Mesenchymal stem cell (in vitro differentiated cells and primary cell): ENCODE measurements around the gene NPAS3.
A peak's percentile ranks its signal among the peaks of the same experiment; 100 is the strongest.

Experiments used
- DNase-seq: peaks from one replicate; pipeline ENCODE4 v3.0.0-alpha.2; 2013
- H2AFZ ChIP-seq: one replicate; pipeline ENCODE4 v1.6.1; 2013; ENCODE audit warnings: low read depth, mild to moderate bottlenecking, control low read depth, inconsistent platforms, low read length, moderate library complexity
- H2AK5ac ChIP-seq: 2 replicates; pipeline ENCODE4 v1.6.1; 2013; ENCODE audit warnings: low read length, moderate library complexity, mild to moderate bottlenecking, inconsistent platforms; ENCODE audit not compliant: severe bottlenecking
- H2BK120ac ChIP-seq: one replicate; pipeline ENCODE4 v1.6.1; 2013; ENCODE audit warnings: low read depth, mild to moderate bottlenecking, inconsistent platforms, low read length, moderate library complexity
- H2BK12ac ChIP-seq, 2 experiments: one replicate each; pipeline ENCODE4 v1.6.1; 2013; ENCODE audit warnings: inconsistent platforms in 2 of 2, low read length in 2 of 2, mild to moderate bottlenecking in 2 of 2, moderate library complexity in 2 of 2, control low read depth in 1 of 2
- H2BK15ac ChIP-seq: one replicate; pipeline ENCODE4 v1.6.1; 2013; ENCODE audit warnings: mild to moderate bottlenecking, low read depth, inconsistent platforms; ENCODE audit not compliant: poor library complexity, severe bottlenecking
- H2BK5ac ChIP-seq: 2 replicates; pipeline ENCODE4 v1.6.1; 2013; ENCODE audit warnings: low read depth, mild to moderate bottlenecking, low read length, control low read depth, inconsistent platforms; ENCODE audit not compliant: poor library complexity, severe bottlenecking
- H3K14ac ChIP-seq, 2 experiments: one replicate each; pipeline ENCODE4 v1.6.1; 2013; ENCODE audit warnings: inconsistent platforms in 2 of 2, low read length in 2 of 2, control low read depth in 1 of 2, mild to moderate bottlenecking in 1 of 2, moderate library complexity in 1 of 2
- H3K18ac ChIP-seq, 2 experiments: one replicate each; pipeline ENCODE4 v1.6.1; 2013; ENCODE audit warnings: inconsistent platforms in 2 of 2, low read length in 2 of 2, control low read depth in 1 of 2, low read depth in 1 of 2, mild to moderate bottlenecking in 1 of 2
- H3K23ac ChIP-seq, 2 experiments: one replicate each; pipeline ENCODE4 v1.6.1; 2013; ENCODE audit warnings: inconsistent platforms in 2 of 2, low read length in 2 of 2, mild to moderate bottlenecking in 2 of 2, moderate library complexity in 2 of 2, control low read depth in 1 of 2
- H3K27ac ChIP-seq: 2 replicates; pipeline ENCODE4 v1.5.1; 2013; ENCODE audit warnings: mild to moderate bottlenecking, moderate library complexity, low read length, control low read depth, inconsistent platforms; ENCODE audit not compliant: poor library complexity, severe bottlenecking
- H3K27me3 ChIP-seq, 2 experiments: 2 replicates each; pipeline versions ENCODE4 v1.6.1 to v1.7.0; 2013; ENCODE audit warnings: low read length in 2 of 2, mild to moderate bottlenecking in 2 of 2, moderate library complexity in 2 of 2, control low read depth in 1 of 2, inconsistent platforms in 1 of 2; ENCODE audit not compliant: control insufficient read depth in 1 of 2, insufficient read depth in 1 of 2
- H3K36me3 ChIP-seq, 2 experiments: 2 replicates each; pipeline versions ENCODE4 v1.6.1 to v1.7.0; 2013; ENCODE audit warnings: low read length in 2 of 2, control low read depth in 1 of 2, inconsistent platforms in 1 of 2, low read depth in 1 of 2, mild to moderate bottlenecking in 1 of 2; ENCODE audit not compliant: insufficient read depth in 2 of 2, control insufficient read depth in 1 of 2
- H3K4ac ChIP-seq, 2 experiments: one replicate each; pipeline ENCODE4 v1.6.1; 2013; ENCODE audit warnings: inconsistent platforms in 2 of 2, low read length in 2 of 2, mild to moderate bottlenecking in 2 of 2, moderate library complexity in 2 of 2, control low read depth in 1 of 2, low read depth in 1 of 2
- H3K4me1 ChIP-seq: 2 replicates; pipeline ENCODE4 v1.6.1; 2013; ENCODE audit warnings: low read depth, low read length, control low read depth; ENCODE audit not compliant: control insufficient read depth, insufficient read depth
- H3K4me2 ChIP-seq: 2 replicates; pipeline ENCODE4 v1.6.1; 2013; ENCODE audit warnings: low read length, mild to moderate bottlenecking, inconsistent platforms; ENCODE audit not compliant: poor library complexity, severe bottlenecking
- H3K4me3 ChIP-seq, 2 experiments: 2 replicates each; pipeline versions ENCODE4 v1.5.1 to v1.7.0; 2013; ENCODE audit warnings: low read length in 2 of 2, mild to moderate bottlenecking in 2 of 2, control low read depth in 1 of 2, low read depth in 1 of 2; ENCODE audit not compliant: insufficient read depth in 1 of 2
- H3K79me1 ChIP-seq: replicated peaks from 2 replicates; pipeline ENCODE4 v1.6.1; 2013; ENCODE audit warnings: mild to moderate bottlenecking, control low read depth, low read length, inconsistent platforms; ENCODE audit not compliant: poor library complexity, severe bottlenecking
- H3K9ac ChIP-seq: 2 replicates; pipeline ENCODE4 v1.7.0; 2013; ENCODE audit warnings: mild to moderate bottlenecking, low read length, moderate library complexity
- H3K9me3 ChIP-seq: 2 replicates; pipeline ENCODE4 v1.7.0; 2013; ENCODE audit warnings: mild to moderate bottlenecking, low read length; ENCODE audit not compliant: control insufficient read depth
- H4K8ac ChIP-seq: one replicate; pipeline ENCODE4 v1.6.1; 2013; ENCODE audit warnings: inconsistent platforms, mild to moderate bottlenecking, low read length, moderate library complexity
- H4K91ac ChIP-seq: one replicate; pipeline ENCODE4 v1.6.1; 2013; ENCODE audit warnings: mild to moderate bottlenecking, low read length, inconsistent platforms
- WGBS: methylation state at CpG from one replicate; pipeline ENCODE4 v1.1.7; 2013; ENCODE audit warnings: mixed read lengths; 5-methylcytosine and 5-hydroxymethylcytosine counted together

The NPAS3 gene

DNA sequence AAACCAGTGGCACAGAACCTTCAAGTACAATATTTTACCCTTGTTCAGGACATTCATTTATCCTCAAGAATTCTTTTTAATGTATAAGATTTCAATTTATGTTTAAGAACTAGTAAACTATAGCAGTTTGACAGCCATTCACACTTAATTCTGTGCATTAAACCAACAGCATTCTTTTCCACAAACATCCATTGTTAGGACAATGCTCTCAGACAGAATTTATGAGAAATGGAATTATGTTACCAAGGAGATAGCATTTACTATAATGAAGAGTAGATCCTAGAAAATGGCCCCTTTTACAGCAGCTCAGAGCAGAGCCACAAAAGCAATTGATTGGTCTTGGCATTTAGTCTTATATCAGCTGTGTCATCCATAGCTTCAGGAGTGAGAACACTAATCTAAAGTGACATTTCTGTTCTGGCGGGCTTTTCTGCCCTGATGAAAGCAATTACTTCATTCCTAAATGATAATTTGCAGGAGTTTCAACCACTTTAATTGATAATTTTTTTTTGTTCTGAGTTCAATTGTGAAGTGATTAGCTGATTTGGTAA, 268.9 kb downstream of the NPAS3 start:
- Histone ChIP-seq H3K9me3 (no peaks in the 10 kb centered on the region), H2AFZ (no peak overlapping the region), H3K14ac (no peak overlapping the region), H3K18ac (no peak overlapping the region), H3K4ac (no peak overlapping the region), H3K4me3 (no peak overlapping the region), H2BK120ac (no peak overlapping the region), H4K8ac (no peak overlapping the region), H2BK5ac (no peak overlapping the region), H2BK15ac (no peak overlapping the region), H4K91ac (no peak overlapping the region), H3K23ac (no peak overlapping the region), H3K9ac (no peak overlapping the region), H3K27me3 (no peaks in the 10 kb centered on the region), H3K36me3 (no peaks in the 10 kb centered on the region), H3K79me1 (no peaks in the 10 kb centered on the region), H3K4me2 (no peak overlapping the region), H2BK12ac (no peak overlapping the region), H3K27ac (no peak overlapping the region), H2AK5ac (no peak overlapping the region), H3K4me1 (no peaks in the 10 kb centered on the region)
- no peak for DNase-seq
- WGBS, result no CpG with 5 or more reads among the region's 1 CpG

DNA sequence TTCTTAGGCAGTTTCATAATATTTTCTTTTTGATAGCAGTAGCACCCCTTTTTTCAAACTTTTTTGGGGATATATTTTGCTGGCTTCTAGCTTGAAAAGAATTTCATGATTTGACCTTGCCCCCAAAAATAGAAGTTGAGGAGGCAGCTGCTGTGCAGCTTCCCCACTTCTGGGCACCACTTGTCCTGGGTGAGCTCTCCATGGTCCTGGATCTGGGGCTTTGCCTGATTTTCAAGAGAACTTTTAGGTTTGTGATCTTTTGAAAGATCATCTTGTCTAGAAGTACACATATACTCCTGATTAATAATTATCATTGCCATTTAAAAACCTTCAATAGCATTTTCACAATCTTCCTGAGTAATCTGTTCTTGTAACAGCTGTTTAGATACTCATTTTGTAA, 271.6 kb downstream of the NPAS3 start:
- H3K18ac ChIP-seq, result no peak overlapping the region
- no peak overlapping the region for H2BK15ac ChIP-seq
- no peak overlapping the region for H4K8ac ChIP-seq
- no peak overlapping the region for H3K27ac ChIP-seq
- H2AFZ ChIP-seq, result no peak overlapping the region
- no peak overlapping the region for H2BK5ac ChIP-seq
- H2BK120ac ChIP-seq, result no peak overlapping the region
- H3K27me3 ChIP-seq, result no peaks in the 10 kb centered on the region
- H3K4me1 ChIP-seq, result no peaks in the 10 kb centered on the region
- H4K91ac ChIP-seq, result no peak overlapping the region
- DNase-seq, result peak; percentile 42
- no peak overlapping the region for H2AK5ac ChIP-seq
- H3K79me1 ChIP-seq, result no peaks in the 10 kb centered on the region
- H3K23ac ChIP-seq, result no peak overlapping the region
- no peak overlapping the region for H3K4ac ChIP-seq
- H3K9me3 ChIP-seq, result no peaks in the 10 kb centered on the region
- no peak overlapping the region for H3K4me2 ChIP-seq
- H3K9ac ChIP-seq, result no peak overlapping the region
- H3K4me3 ChIP-seq, result no peak overlapping the region
- no peak overlapping the region for H2BK12ac ChIP-seq
- H3K36me3 ChIP-seq, result no peaks in the 10 kb centered on the region
- no peak overlapping the region for H3K14ac ChIP-seq

DNA sequence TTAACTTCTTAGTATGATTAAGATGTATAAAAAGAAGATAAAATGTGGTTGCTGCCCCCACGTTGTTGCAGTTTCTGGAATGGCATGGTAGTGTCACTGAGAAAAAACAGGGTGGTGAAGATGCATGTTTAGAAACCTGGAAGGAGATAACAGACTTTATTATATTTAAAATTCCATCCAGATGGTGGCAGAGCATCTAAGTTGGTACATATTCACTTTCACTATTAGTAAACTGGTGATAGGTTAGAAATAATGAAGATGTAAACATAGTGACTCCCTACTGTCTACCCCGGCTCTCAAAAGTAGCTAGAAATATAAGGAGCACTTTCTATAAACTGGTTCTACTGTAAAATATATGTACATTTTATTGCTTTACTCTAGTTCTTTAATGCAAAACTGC, 279.3 kb downstream of the NPAS3 start:
- no CpG with 5 or more reads among the region's 2 CpGs for WGBS

DNA sequence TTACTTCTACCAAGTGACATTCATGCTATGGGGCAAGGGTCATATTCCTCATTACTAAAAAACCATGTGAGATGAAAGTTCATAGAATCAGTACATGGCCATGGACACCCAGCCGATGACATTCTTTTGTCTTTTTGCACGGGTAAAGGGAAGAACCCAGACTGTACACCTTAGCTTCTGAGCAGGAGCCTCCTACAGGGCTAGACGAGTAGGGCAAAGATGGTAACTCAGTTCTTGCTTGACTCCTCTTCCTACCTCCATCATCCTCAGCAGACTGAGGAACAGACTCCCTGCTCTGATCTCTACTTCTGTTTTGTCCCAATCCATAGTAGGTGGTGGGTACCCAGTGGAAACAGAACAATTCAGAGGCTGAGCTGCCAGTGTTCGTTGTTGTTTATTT, 281.3 kb downstream of the NPAS3 start:
- Histone ChIP-seq H4K91ac (peak overlapping the region; percentile 46), H3K4me2 (no peak overlapping the region), H3K4me1 (no peaks in the 10 kb centered on the region), H3K9me3 (no peaks in the 10 kb centered on the region), H4K8ac (no peak overlapping the region), H3K36me3 (no peaks in the 10 kb centered on the region), H2BK15ac (no peak overlapping the region), H3K4me3 (no peak overlapping the region), H3K18ac (no peak overlapping the region), H3K79me1 (no peaks in the 10 kb centered on the region), H3K9ac (no peak overlapping the region), H3K27ac (no peak overlapping the region), H2BK12ac (no peak overlapping the region), H2BK5ac (no peak overlapping the region), H3K27me3 (peaks cover 0 to 5% of the 10 kb centered on the region in 2 experiments), H3K23ac (no peak overlapping the region), H3K14ac (no peak overlapping the region), H2AK5ac (no peak overlapping the region), H2BK120ac (no peak overlapping the region), H2AFZ (no peak overlapping the region), H3K4ac (no peak overlapping the region)
- no peak for DNase-seq
- WGBS, result 85% methylated on average over 4 of the region's 4 CpGs

More for the DNA sequence above, 279.3 kb downstream of the NPAS3 start:
- H2AFZ ChIP-seq, result no peak overlapping the region
- no peak overlapping the region for H3K9ac ChIP-seq
- H3K79me1 ChIP-seq, result no peaks in the 10 kb centered on the region
- H2BK5ac ChIP-seq, result no peak overlapping the region
- no peak overlapping the region for H3K4ac ChIP-seq
- DNase-seq, result no peak
- H4K91ac ChIP-seq, result no peak overlapping the region
- H3K36me3 ChIP-seq, result no peaks in the 10 kb centered on the region
- no peak overlapping the region for H3K27ac ChIP-seq
- H2BK12ac ChIP-seq, result no peak overlapping the region
- H2BK15ac ChIP-seq, result no peak overlapping the region
- no peak overlapping the region for H2AK5ac ChIP-seq
- no peak overlapping the region for H2BK120ac ChIP-seq
- peaks cover 0 to 5% of the 10 kb centered on the region in 2 experiments for H3K27me3 ChIP-seq
- no peak overlapping the region for H3K18ac ChIP-seq
- H3K23ac ChIP-seq, result no peak overlapping the region
- H4K8ac ChIP-seq, result no peak overlapping the region
- H3K4me2 ChIP-seq, result no peak overlapping the region
- no peak overlapping the region for H3K4me3 ChIP-seq
- H3K4me1 ChIP-seq, result no peaks in the 10 kb centered on the region
- no peaks in the 10 kb centered on the region for H3K9me3 ChIP-seq
- H3K14ac ChIP-seq, result no peak overlapping the region
